Suprapubic skin (tissue), 4 donors: ENCODE results near the gene CAMK1D.

Experiments
- CTCF ChIP-seq, 2 donors: fragments of 200-600 bp in 1 of 2; fragments of 450-650 bp in 1 of 2; sonication (generic) in 1 of 2; IDR thresholded peaks; one replicate each; pipeline ENCODE4 v1.5.1; 2016 to 2019; ENCODE audit warnings: antibody characterized with exemption in 2 of 2, mild to moderate bottlenecking in 1 of 2, moderate library complexity in 1 of 2
- EP300 ChIP-seq: sonication (generic); formaldehyde crosslinking; IDR thresholded peaks from one replicate; pipeline ENCODE4 v1.6.1; 2017; ENCODE audit warnings: antibody characterized with exemption
- POLR2A ChIP-seq, 2 donors: fragments of 450-650 bp; IDR thresholded peaks; one replicate each; pipeline ENCODE4 v1.6.1; 2017; ENCODE audit warnings: antibody characterized with exemption in 2 of 2, mild to moderate bottlenecking in 2 of 2, moderate library complexity in 2 of 2
- POLR2AphosphoS5 ChIP-seq, 3 donors: sonication (generic); formaldehyde crosslinking; IDR thresholded peaks; one replicate each; pipeline ENCODE4 v1.6.1; 2017; ENCODE audit warnings: antibody characterized with exemption in 3 of 3

DNA sequence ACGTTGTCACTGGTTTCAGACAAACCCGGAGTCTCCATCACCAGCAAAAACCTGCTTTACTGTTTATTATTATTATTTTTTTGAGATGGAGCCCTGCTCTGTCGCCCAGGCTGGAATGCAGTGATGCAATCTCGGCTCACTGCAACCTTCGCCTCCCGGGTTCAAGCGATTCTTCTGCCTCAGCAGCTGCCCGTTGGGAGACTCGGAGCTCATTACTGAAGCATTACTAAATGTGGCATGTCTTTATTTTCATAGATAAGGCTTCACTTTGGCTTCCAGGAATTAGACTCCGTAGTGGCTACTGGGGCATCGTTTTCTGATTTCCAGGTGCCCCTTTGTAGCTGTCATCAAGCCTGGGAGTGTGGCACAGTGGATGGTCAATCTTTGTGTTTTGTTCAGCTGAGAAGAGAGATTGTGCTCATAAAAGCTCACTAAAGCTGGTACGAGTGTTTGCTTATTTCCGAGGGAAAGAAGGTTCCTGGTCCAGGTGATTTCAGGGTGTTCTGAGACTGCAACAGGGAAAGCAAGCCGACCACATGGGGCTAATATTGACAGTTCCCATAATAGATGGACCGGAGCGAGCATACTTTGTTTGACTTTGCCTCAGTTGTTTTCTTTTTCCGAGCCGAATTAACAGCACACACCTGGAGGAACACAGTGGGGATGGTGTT is 163.1 kb downstream of the CAMK1D start:
- TF ChIP-seq POLR2AphosphoS5 (IDR thresholded peaks at IDR 0.05) (no peak), CTCF (IDR thresholded peaks at IDR 0.05) (no peak), POLR2A (IDR thresholded peaks at IDR 0.05) (no peak), EP300 (no peak)
